AG04449 (cell line): ENCODE results near the gene TRMT11.

Experiments
- CTCF ChIA-PET: fragments of 350-600 bp; formaldehyde crosslinking; extraction: SDS; loops from one replicate; lab custom pipeline; 2021; ENCODE audit warnings: antibody characterized with exemption; lab: Yijun Ruan, JAX
- POLR2A ChIA-PET: fragments of 400-600, 350-600 bp; formaldehyde crosslinking; extraction: SDS; loops from one replicate; lab custom pipeline; 2020; ENCODE audit warnings: antibody characterized with exemption, inconsistent platforms; lab: Yijun Ruan, JAX
- DNase-seq: peaks from one replicate; pipeline ENCODE4 v3.0.0-alpha.2; 2010; ENCODE audit warnings: low read depth, low spot score
- H3K4me3 ChIP-seq: 2 replicates; pipeline ENCODE4 v1.5.1; 2011; ENCODE audit warnings: low read depth, mild to moderate bottlenecking, control low read depth, low read length
- TF ChIP-seq, protein P1 (sequence below): IDR thresholded peaks from one replicate; pipeline ENCODE4 v1.5.1; 2011; ENCODE audit warnings: mild to moderate bottlenecking, moderate library complexity, low read length, control low read depth, inconsistent platforms; ENCODE audit not compliant: insufficient read depth; ENCODE audit errors: missing control alignments

Gene TRMT11

GRCh38 chr6:126047648-126048047 is 61.3 kb downstream of the TRMT11 start:
- H3K4me3 ChIP-seq = no peak overlapping the region
- ChIA-PET CTCF (interaction anchor here (1.1 to 1.8 kb wide), 3 partner anchors 8 to 53 kb away, joined by 3 to 4 read pairs (median 4); no protein-coding TSS in a partner anchor), POLR2A (no interaction called here)
- no peak for DNase-seq
- TF ChIP-seq, protein P1, sequence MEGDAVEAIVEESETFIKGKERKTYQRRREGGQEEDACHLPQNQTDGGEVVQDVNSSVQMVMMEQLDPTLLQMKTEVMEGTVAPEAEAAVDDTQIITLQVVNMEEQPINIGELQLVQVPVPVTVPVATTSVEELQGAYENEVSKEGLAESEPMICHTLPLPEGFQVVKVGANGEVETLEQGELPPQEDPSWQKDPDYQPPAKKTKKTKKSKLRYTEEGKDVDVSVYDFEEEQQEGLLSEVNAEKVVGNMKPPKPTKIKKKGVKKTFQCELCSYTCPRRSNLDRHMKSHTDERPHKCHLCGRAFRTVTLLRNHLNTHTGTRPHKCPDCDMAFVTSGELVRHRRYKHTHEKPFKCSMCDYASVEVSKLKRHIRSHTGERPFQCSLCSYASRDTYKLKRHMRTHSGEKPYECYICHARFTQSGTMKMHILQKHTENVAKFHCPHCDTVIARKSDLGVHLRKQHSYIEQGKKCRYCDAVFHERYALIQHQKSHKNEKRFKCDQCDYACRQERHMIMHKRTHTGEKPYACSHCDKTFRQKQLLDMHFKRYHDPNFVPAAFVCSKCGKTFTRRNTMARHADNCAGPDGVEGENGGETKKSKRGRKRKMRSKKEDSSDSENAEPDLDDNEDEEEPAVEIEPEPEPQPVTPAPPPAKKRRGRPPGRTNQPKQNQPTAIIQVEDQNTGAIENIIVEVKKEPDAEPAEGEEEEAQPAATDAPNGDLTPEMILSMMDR = no peak

- no peak overlapping the region for H3K4me3 ChIP-seq
- CTCF ChIA-PET = interaction anchor here (1.1 to 1.8 kb wide), 2 partner anchors 9 to 54 kb away, joined by 3 to 4 read pairs; no protein-coding TSS in a partner anchor
- TF ChIP-seq, protein P1 = no peak
- no peak for DNase-seq
- POLR2A ChIA-PET = no interaction called here
Measured at GRCh38 chr6:126048635-126049034, 62.3 kb downstream of the TRMT11 start.

GRCh38 chr6:126050795-126051194 is 64.5 kb downstream of the TRMT11 start:
- DNase-seq = no peak
- no peak overlapping the region for H3K4me3 ChIP-seq
- CTCF ChIA-PET = interaction anchor here (1.1 kb wide), 1 partner anchor 12 kb away, joined by 4 read pairs; no protein-coding TSS in a partner anchor
- TF ChIP-seq, protein P1 = no peak
- POLR2A ChIA-PET = no interaction called here

GRCh38 chr6:126051791-126052190 is 65.5 kb downstream of the TRMT11 start:
- ChIA-PET POLR2A (no interaction called here), CTCF (no interaction called here)

GRCh38 chr6:126052485-126052884 is 66.1 kb downstream of the TRMT11 start:
- CTCF ChIA-PET = interaction anchor here (1.1 kb wide), 1 partner anchor 9 kb away, joined by 3 read pairs; no protein-coding TSS in a partner anchor
- H3K4me3 ChIP-seq = no peak overlapping the region
- TF ChIP-seq, protein P1 = no peak
- POLR2A ChIA-PET = no interaction called here
- DNase-seq = no peak

More at GRCh38 chr6:126051791-126052190, 65.5 kb downstream of the TRMT11 start:
- no peak for DNase-seq
- H3K4me3 ChIP-seq = no peak overlapping the region
- TF ChIP-seq, protein P1 = no peak

DNA sequence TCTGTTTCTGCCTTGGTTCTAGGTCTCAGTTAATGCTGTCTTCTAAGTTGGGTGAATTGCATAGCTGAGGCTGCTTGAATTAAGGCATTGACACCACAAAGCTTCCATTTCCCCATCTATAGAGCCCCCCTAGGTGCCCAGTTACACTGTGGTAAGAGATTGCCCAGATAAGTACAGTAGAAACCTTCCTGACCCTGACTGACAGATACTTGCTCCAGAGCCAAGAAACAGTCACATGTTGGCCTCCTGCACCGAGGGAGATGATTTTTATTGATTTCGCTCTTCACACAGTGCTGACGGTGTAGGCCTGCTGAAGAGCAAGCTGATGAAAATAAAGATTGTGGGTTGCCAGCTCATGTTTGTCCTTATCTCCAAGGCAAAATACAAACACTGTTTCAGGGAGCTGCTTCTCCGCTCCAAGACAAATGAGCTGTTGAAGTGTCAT is 67.9 kb downstream of the TRMT11 start:
- ChIA-PET CTCF (no interaction called here), POLR2A (no interaction called here)
- TF ChIP-seq, protein P1 = no peak
- H3K4me3 ChIP-seq = no peak overlapping the region
- DNase-seq = no peak
